ENCODE results near the gene CAB39.

Gene CAB39

DNA sequence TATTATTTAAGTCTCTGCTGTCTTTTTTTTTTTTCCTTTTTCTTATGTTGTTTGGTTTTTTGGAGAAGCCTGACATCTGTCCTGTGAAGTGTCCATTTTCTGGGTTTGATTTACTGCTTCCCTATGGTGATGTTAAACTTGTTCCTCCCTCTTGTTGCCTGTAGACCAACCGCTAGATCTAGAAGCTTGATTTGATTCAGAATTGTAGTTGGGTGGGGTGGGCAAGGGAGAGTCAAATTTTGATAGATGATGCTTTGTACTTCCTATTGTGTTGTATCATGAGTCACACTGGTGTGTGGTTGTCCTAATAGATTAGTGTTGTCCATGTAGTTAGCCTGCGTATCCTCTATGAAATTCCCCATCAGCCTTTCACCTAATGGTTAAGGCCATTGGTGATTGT is 35.4 kb downstream of the CAB39 start:
- DNase-seq (ENCODE audit: low read depth in 2 of 3, low spot score in 1 of 3): no peak

DNA sequence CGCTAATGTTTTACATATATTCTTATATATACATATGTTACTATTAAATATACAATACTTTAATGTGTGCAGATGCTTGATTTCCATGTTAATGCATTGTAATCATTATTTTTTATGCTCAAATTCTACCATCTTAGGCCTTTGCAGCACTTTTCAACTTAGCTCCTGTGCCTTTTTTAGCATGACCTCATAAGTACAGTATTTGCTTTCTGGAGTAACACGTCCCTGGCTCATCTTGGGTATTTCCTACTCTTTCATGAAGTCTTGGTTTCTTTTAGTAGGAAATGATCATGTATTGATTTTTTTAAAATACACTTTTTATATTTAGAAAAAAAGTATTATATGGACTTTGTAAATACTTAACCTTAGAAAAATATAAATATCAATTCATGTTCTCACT is 36.5 kb downstream of the CAB39 start:
- no peak for DNase-seq (ENCODE audit: low read depth in 2 of 3, low spot score in 1 of 3)

DNA sequence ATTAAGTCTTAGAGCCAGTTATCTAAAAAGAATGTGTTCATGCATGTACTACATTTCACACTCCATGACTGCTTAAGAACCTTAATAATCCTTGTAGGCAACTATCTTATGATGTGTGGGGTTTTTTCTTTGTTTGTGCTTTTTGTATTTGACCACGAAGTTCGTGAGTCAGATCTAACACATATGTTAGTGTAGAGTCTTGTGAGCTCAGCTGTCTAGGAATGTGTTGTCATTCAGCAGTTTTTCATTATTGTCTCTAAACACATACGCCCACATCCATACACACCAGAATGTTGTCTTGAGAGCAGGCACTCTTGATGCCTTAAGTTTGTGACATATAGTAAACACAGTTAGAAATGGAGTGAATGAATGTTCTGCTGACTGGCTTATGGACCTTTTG is 38.4 kb downstream of the CAB39 start:
- DNase-seq (ENCODE audit: low read depth in 2 of 3, low spot score in 1 of 3): no peak

DNA sequence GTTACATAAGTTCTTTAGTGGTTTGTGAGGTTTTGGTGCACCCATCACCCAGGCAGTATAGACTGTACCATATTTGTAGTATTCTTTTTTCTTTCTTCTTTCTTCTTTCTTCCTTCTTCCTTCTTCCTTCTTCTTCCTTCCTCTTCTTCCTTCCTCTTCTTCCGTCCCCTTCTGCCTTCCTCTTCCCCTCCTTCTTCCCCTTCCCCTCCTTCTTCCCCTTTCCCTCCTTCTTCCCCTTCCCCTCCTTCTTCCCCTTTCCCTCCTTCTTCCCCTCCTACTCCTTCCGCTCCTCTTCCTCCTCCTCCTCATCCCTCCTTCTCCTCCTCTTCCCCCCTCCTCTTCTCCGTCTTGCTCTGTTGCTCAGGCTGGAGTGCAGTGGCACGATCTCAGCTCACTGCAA is 41.6 kb downstream of the CAB39 start:
- no peak for DNase-seq (ENCODE audit: low read depth in 2 of 3, low spot score in 1 of 3)

DNA sequence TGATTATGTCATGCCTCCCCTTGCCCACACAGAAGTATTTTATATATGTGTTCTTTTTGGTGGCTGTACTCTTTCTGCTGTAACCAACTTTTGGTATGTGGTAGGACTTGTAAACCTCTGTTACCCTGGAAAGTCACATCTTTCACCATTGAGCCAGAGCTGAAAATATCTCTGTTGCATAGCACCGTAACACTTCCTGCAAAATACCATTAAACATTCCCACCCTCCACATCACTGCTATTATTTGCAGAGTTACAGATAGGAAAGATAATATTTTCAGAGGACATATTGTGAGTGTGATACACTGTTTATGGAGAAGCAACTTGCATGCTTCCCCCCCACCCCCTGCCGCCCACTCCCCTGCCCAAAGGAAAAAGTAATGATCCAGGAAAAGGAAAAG is 44.8 kb downstream of the CAB39 start:
- no peak for DNase-seq (ENCODE audit: low read depth in 2 of 3, low spot score in 1 of 3)

DNA sequence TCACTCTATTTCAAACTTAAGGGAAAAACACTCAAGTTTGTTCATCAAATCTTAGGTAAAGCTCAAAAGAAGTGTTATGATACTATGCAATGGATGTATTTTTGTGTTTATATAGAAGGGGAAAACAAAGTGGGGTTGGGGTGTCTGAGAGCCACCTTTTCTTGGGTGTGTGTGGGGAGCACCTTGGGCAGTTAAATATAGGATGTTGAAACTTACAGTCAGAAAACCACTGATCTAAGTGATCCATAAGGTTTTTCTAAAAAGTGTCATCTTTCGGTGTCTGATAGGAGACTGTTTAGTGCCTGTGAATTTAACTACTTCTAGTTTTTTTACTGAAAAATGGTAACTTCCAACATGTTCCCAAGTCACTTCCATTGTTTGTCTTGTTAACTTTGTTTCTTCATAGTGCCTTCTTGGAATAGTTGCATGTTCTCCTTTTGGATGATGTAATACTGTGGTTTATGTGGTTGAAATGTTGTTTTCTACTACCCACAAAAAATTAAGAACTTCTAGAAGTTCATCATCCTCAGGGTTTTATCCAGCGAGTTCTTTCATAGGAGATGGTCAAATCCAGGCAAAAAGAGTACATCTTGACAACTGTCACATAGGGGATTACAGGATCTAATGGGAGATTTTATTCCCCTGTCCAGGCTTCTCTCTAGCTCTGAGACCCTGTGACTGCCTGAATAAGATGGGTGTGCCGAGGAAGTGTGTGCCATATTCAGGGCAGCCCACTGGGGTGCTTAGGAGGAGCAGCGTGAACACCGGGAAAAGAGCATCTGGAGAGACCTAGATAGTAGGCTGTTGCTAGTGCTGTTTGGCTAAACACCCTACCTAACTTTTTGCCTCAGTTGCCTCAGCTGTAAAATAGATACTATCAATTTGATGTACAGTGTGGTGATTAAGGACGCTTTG is 46.2 kb downstream of the CAB39 start:
- no peak for DNase-seq (ENCODE audit: low read depth in 2 of 3, low spot score in 1 of 3)

DNA sequence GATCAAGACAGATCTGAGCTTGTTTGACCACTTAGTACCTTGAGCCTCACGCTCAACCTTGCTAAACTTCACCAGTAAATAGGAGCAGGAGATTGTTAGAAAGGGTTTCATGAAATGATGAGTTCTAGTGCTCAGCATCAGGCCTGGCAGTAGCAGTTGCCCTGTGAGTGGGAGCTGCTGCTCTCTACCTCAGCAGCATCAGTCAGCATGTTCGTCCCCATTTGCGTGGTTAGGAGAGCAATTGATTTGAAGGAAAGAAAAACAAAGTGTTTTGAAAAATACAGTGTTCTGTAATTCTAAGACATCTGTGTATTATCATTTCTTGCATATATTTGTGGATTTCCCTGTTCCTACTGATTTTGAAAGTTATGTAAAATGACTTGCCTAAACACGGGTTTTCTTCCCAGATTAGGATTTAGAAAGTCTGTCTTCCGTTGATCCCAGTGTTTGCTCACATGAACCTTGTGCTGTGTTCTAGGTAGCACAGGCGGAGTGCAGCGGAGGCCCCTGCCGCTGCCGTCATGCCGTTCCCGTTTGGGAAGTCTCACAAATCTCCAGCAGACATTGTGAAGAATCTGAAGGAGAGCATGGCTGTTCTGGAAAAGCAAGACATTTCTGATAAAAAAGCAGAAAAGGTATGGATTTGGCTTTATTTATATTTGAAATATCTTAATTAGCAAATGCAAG is 47.0 kb downstream of the CAB39 start:
- DNase-seq (ENCODE audit: low read depth in 2 of 3, low spot score in 1 of 3): no peak

DNA sequence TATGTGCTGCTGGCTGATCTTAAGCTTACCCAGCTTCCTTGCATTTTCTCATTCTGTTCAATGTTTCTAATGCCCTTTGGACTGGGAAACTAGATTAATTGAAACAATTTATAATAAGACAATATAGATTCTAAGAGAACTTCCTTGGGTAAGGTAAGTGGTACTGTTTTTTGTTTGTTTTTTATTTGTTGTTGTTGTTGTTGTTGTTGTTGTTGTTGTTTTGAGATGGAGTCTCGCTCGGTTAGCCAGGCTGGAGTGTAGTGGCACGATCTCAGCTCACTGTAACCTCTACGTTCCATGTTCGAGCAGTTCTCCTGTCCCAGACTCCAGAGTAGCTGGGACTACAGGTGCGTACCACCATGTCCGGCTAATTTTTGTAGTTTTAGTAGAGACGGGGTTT is 49.1 kb downstream of the CAB39 start:
- no peak for DNase-seq (ENCODE audit: low read depth in 2 of 3, low spot score in 1 of 3)

DNA sequence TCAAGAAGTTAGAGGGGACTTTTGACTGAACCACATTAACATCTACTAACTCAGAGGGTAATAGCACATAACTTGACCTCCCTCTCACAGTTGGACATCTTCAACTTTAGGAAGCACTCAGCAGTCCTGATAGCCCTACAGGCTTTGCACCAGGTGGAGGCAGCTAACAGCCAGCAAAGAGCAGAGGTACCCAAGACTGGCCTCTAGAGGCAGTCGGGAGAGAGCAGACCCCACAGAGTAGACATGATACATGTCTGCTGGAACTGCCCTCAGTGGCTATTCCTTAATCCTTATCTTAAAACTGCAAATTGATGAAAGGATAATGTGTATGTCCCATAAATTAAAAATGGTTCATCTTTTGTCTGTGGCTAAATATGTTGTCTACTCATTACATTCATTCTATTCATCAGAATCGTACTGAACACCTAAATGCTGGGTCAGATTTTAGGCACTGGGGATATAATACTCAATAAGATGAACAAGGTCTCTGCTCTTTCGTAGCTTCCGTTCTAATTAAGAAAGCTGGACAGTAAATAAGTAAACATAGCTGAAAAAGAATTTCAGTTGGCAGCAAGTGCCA is 49.8 kb downstream of the CAB39 start:
- no peak for DNase-seq (ENCODE audit: low read depth in 2 of 3, low spot score in 1 of 3)

DNA sequence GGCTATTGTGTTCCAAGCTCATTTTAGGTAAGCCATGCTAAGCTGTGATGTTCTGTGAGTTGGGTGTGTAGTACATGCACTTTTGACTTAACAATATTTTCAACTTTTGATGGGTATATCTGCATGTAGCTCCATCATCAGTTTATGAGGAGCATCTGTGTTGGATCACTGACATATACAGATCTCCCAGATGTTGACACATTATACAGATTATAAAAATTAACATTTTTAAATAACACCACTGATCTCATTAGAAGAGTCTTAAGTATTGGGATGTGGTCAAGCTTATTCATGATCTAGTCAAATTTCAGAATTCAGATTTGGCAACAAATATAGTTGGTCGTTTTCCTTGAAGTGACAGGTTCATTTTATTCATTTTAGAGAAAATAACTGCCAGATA is 51.7 kb downstream of the CAB39 start:
- DNase-seq (ENCODE audit: low read depth in 2 of 3, low spot score in 1 of 3): no peak

DNA sequence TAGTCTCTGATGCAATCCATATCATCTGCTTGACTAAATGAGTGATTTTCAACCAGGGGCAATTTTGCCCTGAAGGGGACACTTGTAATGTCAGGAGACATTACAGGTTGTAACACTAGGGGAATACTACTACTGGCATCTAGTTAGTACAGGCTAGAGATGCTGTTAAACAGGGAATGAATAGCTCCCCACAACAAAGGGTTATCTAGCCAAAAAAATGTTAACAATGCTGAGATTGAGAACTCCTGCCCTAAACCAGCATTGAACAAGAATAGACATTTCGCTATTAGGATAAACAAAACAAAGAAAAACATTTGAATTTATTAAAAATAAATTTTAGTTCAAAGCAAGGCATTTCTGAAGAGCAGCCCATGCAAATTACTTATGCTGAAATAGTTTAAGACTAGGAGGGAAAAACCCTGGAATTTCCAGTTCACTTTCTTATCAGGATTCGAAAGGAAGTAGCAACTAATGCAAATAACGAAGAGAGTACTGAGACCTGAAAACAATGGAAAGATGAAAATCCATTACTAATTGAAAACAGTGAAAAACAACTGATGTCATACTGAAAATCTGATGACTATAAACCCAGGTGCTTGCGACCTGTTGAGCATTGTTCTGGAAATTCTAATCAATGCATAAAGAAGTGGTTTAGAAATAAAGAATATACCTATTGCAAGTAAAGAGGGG is 53.1 kb downstream of the CAB39 start:
- no peak for DNase-seq (ENCODE audit: low read depth in 2 of 3, low spot score in 1 of 3)

DNA sequence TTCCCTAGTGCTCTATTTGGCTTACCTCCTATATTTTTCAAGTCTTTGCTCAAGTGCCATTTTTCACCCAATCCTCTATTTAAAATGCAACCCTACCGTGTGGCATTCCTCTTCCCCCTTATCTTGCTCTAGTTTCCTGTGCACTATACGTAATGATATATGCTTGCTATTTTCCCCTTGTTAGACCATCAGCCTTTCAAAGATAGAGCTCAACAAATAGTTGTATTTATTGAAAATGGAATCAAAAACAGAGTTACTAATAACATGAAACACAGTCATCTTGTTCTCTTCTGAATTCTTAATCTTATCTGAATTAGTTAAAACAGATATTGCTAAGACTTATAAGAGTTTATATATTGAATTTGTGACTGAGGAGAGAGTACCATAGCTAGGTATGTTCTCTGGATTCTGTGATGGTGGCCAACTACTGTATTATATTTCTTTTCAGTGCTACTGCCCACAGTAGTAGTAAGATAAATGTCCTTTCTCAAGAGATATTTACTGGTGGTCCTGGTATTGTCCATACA is 55.3 kb downstream of the CAB39 start:
- no peak for DNase-seq (ENCODE audit: low read depth in 2 of 3, low spot score in 1 of 3)

DNA sequence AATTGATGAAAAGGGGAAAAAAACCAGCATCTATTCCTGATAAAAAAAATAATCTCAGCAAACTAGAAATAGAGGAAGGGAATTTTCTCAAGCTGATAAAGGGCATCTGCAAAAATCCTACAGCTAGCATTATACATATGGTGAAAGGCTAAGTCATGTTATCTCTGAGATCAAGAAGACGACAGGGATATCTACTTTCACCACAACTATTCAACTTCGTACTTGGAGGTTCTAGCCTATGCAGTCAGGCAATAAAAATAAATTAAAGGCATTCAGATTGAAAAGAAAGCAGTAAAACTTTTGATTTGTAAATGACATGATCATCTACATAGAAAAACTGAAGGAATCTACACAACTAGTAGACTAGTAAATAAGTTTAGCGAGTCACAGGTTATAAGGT is 58.2 kb downstream of the CAB39 start:
- no peak for DNase-seq (ENCODE audit: low read depth in 2 of 3, low spot score in 1 of 3)

DNA sequence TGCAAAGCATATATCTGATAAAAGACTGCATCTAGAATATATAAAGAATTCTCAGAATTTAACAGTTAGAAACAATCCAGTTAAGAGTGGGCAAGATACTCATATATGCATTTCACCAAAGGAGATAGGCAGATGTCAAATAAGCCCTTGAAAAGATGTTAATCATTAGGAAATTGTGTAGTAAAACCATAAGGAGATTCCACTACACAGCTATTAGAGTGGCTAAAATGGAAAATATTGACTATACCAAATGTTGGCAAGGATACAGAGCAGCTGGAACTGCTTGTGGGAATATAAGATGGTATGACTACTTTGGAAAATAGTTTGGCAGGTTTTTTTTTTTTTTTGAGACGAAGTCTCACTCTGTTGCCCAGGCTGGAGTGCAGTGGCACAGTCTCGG is 59.5 kb downstream of the CAB39 start:
- DNase-seq (ENCODE audit: low read depth in 2 of 3, low spot score in 1 of 3): no peak

DNA sequence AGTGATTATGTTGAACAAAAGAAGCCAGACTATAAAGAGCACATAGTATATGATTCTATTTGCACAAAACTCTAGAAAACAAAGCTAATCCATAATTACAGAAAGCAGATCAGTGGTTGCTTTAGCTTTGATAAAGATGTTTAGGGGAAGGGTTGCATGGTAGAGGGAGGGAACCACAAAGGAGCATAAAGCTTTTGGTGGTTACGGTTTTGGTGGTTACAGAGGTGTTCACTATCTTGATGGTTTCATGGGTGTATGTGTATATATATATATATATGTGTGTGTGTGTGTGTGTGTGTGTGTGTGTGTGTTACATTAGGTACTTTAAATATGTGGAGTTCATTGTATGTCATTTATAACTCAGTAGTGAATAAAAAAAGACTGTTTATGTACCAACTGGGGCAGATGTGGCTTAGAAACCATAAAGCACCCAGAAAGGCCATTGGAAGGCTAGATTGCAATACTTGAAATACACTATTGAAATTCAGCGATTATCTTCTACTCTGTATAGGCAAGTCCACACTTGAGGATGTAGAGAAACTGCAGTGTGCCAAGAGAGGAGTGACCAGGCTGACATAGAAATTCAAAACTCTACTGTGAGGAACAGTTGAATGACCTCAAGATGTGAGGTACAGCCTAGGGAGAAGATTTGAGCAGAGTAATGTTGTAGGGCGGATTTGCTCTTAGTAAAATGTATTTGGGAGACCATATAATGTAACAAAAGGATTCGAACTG is 60.6 kb downstream of the CAB39 start:
- no peak for DNase-seq (ENCODE audit: low read depth in 2 of 3, low spot score in 1 of 3)

DNA sequence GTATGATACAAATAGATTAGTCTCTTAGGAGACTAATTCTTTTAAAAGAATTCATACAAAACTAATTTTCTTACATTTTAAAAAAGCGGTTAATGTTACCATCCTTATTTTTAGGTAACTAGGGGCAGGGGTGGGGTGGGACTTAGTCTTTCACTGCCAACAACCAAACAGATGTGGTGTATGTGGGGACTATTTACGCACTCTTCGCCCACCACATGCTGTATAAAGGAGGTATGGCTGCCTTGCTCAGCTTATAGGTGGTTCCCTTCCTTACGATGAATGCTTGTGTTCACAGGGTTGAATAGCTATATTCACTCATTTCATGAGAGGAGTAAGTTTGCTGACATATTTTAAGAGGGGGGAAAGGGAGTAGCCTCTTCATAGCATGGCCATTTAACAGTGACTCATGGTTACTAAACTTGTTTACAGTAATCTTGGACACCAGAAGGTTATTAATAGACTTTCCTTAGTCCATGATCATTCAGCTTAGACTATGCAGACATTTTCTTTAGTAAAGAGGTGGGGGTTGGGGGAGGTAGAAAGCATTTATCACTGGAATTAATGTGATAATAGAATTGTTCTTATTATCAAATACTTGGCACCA is 61.8 kb downstream of the CAB39 start:
- DNase-seq (ENCODE audit: low read depth in 2 of 3, low spot score in 1 of 3): no peak

DNA sequence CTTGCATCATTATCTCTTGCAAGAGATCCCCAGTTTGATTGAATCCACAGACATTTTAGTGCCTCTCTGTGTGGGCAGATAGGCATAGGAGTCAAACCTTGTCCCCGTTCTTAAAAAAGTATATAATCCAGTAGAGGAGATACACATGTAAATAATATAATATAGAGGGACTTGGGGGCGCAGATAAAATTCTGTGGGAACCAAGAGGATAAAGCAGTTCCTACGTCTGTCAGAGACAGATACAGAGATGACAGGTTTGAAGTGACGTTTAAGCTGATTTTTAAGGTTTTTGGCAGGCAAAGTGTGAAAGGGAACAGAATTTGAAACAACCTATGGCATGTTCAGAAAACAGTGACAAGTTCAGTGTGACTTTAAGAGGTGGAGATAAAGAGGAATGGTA is 63.1 kb downstream of the CAB39 start:
- no peak for DNase-seq (ENCODE audit: low read depth in 2 of 3, low spot score in 1 of 3)

DNA sequence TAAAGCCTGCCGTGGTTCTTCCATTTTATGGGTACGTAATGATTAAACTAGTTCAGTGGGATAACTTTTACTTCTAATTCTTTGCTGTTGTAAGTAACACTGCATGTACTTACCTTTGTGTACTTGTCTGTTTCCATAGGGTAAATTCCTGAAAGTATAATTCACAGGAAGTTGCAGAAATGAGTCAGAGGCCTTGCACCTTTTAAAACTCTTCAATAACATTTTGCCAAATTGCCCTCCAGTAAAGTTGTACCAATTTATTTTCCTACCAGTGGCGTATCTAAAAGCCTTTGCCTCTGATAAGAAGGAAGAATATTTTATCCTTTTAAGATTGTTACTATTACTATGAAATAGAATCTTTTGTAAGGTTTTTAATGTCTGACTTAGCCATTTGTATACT is 65.1 kb downstream of the CAB39 start:
- no peak for DNase-seq (ENCODE audit: low read depth in 2 of 3, low spot score in 1 of 3)

DNA sequence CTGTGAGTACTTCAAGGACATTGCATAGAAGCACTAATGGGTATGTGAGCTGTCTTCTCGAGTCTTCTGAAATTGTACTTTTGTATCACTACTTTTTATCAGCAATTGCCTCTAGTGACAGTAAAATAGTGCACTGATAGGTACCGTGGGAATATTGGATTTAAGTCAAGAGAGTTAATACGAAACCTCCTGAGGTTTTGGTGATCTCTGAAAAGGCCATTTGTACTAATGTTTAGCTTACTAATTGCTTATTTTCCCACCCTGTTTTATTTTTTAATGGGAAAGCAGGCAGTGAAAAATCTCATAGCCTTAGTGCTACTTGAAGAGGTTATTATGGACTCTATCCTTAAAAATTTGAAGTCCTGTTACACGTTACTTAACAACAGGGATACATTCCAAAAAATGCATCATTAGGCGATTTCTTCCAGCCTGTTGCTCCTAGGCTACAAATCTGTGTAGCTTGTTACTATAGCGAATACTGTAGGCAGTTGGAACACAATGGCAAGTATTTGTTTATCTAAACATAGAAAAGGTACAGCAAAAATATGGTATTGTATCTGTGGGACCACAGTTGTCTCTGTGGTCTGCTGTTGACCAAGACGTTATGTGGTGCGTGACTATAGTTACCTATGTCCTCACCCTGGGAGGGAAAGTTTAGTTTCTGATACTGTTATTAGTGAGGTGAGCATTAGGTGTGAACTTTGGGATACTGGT is 65.9 kb downstream of the CAB39 start:
- no peak for DNase-seq (ENCODE audit: low read depth in 2 of 3, low spot score in 1 of 3)

DNA sequence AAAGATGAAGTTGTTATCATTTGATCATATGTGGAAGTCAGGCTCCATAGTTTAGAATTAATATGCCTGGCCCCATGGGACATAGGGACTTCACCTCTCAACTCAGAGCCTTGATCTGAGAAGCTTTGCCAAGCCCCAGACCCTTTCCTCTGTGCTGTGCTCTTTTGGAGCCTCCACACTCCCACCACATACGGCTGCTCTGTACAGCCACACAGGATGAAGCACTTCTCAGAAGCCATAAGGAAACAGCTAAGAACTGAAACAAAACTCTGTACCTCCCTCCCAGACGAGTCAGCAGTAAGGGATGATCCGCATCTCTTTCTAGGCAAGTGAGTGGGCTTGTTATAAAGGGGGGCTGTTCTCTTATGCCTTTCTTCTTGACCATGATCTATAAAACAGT is 66.5 kb downstream of the CAB39 start:
- no peak for DNase-seq (ENCODE audit: low read depth in 2 of 3, low spot score in 1 of 3)

Measured in stimulated activated CD4-positive, alpha-beta T cell treated with anti-CD3 and anti-CD28 coated beads, Interleukin-12 subunit alpha, Interleukin-12 subunit beta, amount 100 ng/mL, for 48 hours (primary cell).